SH-SY5Y (cell line): ENCODE measurements around the gene DLX4.

ENCODE experiments used
- GATA2 ChIP-seq: IDR thresholded peaks from 2 replicates; pipeline ENCODE4 v1.6.1; 2011; ENCODE audit warnings: mild to moderate bottlenecking, low read depth, low read length
- GATA3 ChIP-seq: IDR thresholded peaks from 2 replicates; pipeline ENCODE4 v1.6.1; 2011; ENCODE audit warnings: low read depth, mild to moderate bottlenecking, low read length, moderate library complexity

Gene DLX4

GRCh38 chr17:49993423-49994060 is 24.6 kb downstream of the DLX4 start:
- no peak for TF ChIP-seq GATA3
- TF ChIP-seq GATA2: no peak

DNA sequence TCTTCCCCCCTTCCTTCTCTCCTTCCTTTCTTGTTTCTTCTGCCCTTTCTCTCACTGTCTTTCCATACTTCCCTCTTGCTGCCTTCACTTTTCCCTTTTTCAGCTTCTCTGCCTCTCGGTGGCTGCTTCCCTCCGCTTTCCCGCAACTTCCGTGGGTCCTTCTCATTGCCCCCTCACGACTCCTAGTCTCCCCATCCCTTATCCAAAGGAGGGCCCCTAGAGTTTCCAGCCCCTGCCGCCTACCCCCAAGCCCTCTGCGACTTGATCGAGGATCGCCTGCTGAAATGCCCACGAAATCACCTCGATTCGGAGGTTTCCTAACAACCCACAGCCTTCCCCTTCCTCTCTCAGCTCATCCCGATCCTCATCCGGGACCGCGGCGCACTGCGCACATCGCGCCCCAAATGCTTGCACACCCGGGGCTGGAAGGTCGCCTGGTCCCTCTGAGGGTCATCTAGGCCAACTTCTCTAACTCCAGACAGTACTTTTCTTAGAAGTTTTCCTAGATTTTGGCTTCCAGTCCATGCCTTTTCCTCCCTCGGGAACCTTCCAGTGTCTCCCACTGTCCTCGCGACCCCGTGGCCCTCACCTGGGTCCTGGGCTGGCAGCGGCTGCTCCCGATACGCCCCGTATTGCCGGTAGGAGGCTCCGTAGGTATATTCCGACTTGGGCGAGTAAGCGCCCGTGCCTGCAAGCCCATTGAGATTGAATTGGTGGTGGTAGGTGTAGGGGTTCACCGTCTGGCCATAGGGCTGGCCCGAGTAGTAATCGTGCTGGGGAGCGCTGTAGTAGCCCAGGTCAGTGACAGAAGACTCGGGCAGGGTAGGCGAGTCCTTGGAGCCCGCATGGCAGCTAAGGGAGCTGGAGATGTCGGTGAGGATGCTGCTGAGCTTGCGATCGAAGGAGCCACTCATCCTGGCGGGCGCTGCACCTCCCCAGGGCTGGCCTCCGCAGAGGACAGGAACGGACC is 25.4 kb downstream of the DLX4 start:
- TF ChIP-seq GATA3: no peak
- TF ChIP-seq GATA2: no peak

DNA sequence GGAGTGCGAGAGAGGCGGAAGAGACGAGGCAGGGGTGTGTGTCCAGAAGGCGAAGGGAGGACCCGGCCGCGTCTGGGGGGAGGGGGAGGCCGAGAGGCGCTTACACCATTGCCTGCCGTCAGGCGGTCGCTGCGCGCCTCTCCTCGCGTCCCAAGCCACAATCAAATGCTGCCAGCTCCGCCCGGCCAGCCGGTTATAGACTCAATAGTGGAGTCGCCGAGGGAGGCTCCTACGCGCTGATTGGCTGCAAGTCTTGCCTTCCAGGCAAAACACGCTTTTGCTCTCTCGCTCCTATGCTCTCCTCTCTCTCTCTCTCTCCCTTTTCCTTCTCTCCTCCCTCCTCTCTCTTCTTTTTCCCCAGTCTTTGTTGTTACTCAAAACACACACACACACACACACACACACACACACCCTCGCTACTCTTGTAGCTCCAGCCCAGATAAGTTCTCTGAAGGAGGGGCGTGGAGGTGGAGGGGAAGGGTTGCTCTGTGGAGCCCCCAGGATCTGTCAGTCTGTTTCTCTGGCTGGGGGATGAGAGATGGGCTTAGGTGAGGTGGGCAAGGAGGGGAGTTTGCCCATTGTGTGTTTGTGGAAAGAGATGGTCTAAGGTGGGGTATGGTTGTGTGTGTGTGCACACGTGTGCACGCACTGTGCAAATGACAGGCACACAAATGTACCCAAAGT is 26.2 kb downstream of the DLX4 start, which contains the start of gene DLX3:
DLX3 (minus strand) TSS at position 170 of the 684 bp plus-strand sequence. CDS start 226 bp downstream, outside the sequence.
- TF ChIP-seq GATA2: no peak
- TF ChIP-seq GATA3: no peak

DNA sequence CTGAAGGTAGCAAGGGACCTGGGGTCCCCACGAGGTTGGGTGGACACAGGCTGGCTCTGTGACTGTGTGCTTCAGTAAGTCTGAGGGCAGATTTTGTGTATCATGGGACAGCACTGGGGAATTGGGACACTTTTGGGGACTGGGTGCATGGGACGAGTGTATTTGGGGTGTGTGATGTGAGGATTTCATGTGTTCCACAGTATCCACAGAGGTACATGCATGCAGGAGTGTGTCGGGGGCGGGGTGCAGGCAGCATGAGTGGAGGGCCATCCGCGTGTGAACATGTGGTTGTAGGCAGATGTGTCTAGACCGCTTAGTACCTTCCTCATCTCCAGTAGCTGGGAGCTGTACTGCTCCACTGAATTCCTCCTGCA is 27.1 kb downstream of the DLX4 start:
- no peak for TF ChIP-seq GATA2
- no peak for TF ChIP-seq GATA3

GRCh38 chr17:49996495-49997300 is 27.7 kb downstream of the DLX4 start:
- TF ChIP-seq GATA2 (0 out of 2 replicates have a peak, but pooled peaks have one; percentile 25), GATA3 (no peak)

- TF ChIP-seq GATA2 (no peak), GATA3 (no peak)
These were observed 28.3 kb downstream of the DLX4 start for GRCh38 chr17:49997301-49997650.

GRCh38 chr17:49997773-49998703 is 29.0 kb downstream of the DLX4 start:
- TF ChIP-seq GATA2 (no peak), GATA3 (no peak)

DNA sequence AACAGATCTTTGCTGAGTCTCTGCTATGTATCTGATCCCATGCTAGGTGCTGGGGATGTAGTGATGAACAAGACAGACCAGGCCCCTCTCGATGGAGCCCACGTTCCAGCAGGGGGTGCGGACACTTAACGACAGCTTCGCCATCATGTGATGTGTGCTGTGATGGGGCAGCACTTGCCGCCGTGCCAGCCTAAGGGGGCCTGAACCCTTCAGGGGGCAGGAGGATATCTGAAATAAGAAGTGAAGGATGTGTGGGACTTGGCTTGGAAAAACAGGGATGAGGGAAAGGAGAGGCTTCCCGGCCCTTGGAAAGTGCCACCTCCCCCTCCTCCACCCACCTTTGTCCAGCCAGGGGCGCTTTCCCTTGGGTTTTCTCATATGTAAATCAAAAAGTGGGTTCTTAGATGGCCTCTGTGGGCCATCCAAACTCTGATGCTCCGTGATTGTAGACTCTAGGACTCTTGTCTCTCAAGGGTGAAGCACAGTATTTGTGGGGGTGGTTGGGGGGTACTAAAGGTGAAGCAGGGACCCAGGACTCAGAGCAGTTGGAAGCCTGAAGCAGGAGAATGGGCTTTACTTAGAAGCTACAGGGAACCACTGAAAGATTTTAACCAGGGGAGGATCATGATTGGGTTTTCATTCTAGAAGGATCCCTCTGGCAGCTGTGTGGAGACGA is 30.0 kb downstream of the DLX4 start:
- TF ChIP-seq GATA2 (no peak), GATA3 (no peak)

DNA sequence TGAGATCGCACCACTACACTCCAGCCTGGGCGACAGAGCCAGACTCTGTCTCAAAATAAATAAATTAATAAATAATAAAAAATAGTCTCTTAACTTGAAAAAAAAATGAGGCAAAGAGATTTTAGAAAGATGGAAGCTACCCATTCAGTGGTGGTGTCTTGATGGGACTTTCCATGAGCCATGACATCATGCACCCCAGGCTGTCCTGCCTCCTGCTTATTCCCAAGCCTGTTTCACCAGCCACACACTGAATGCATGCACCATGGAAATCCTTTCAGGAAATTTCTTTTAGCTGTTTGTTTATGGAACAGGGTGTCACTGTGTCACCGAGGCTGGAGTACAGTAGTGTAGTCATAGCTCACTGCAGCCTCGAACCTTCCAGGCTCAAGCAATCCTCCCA is 34.9 kb downstream of the DLX4 start:
- TF ChIP-seq GATA2 (no peak), GATA3 (no peak)

DNA sequence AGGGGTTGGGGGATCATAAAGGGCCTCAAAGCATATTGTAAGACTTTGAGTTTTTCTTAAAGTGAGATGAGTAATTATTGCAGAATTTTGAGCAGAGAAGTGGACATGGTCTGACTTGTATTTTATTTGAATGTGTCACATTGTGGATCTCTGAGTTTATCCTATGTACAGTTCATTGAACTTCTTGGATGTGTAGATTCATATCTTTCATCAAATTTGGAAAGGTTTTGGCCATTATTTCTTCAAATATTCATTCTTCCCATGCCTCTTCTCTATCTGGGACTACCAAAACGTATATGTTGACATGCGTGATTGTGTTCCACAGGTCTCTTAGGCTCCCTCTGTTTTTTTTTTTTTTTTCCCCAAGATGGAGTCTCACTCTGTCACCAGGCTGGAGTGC is 40.3 kb downstream of the DLX4 start:
- TF ChIP-seq GATA3: no peak
- no peak for TF ChIP-seq GATA2

DNA sequence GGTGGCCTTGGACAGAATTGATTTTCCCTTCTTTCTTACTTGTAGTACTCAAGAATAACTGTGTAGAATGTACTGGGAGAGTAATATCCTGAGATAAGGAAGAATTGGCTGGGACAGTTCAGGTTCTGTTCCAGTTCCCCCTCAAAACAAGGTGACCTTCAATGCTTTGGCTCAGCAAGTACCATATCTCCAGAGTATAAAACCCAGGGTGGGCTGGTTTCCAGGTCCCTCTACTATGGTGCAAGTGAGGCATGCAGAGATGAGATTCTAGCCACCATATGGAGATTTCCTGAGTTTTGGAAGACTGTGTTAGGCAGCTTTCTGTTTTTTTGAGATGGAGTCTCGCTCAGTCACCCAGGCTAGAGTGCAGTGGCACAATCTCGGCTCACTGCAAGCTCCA is 44.1 kb downstream of the DLX4 start:
- TF ChIP-seq GATA3 (no peak), GATA2 (no peak)

- TF ChIP-seq GATA2 (no peak), GATA3 (no peak)
These were observed 45.6 kb downstream of the DLX4 start for GRCh38 chr17:50014471-50015088.

- no peak for TF ChIP-seq GATA2
- no peak for TF ChIP-seq GATA3
These were observed 46.2 kb downstream of the DLX4 start for GRCh38 chr17:50015146-50015545.
